K562 (cell line): ENCODE measurements around the gene VPS33A. TPM values are rescaled to one million over a fixed set of nuclear protein-coding genes. Genes with fewer than 3 reads are reported as not detected.

Experiments used
- BDP1 ChIP-seq: IDR thresholded peaks from 3 replicates; pipeline ENCODE4 v1.6.1; 2011; ENCODE audit not compliant: insufficient read length, insufficient read depth
- E2F6 ChIP-seq, 2 experiments: IDR thresholded peaks; 2 replicates each; pipeline ENCODE4 v1.6.1; 2011; ENCODE audit warnings: borderline replicate concordance in 1 of 2, control low read depth in 1 of 2, low read depth in 1 of 2, low read length in 1 of 2, mild to moderate bottlenecking in 1 of 2, mixed read lengths in 1 of 2, moderate library complexity in 1 of 2; ENCODE audit not compliant: insufficient read depth in 1 of 2, insufficient read length in 1 of 2, poor library complexity in 1 of 2, severe bottlenecking in 1 of 2; ENCODE audit errors: extremely low read depth in 1 of 2
- HMBOX1 ChIP-seq: sonication (generic); IDR thresholded peaks from 2 replicates; pipeline ENCODE4 v1.6.1; 2016
- ID3 ChIP-seq, 2 experiments: fragments of 250-450 bp in 1 of 2; fragments of 450-650 bp in 1 of 2; sonication (Bioruptor Pico) in 1 of 2; IDR thresholded peaks; 2 replicates each; pipeline versions ENCODE4 v1.6.1 to v1.8.0; 2016 to 2021; ENCODE audit warnings: mild to moderate bottlenecking in 2 of 2, moderate library complexity in 2 of 2, missing compliant biosample characterization in 1 of 2, missing genetic modification characterization in 1 of 2
- KLF1 ChIP-seq: fragments of 450-650 bp; IDR thresholded peaks from 2 replicates; pipeline ENCODE4 v1.6.1; 2016; ENCODE audit warnings: missing genetic modification characterization, missing compliant biosample characterization
- MCM5 ChIP-seq: fragments of 450-650 bp; IDR thresholded peaks from 2 replicates; pipeline ENCODE4 v1.6.1; 2016; ENCODE audit warnings: low read depth
- RAD51 ChIP-seq: fragments of 450-650 bp; IDR thresholded peaks from 2 replicates; pipeline ENCODE4 v1.7.1; 2016; ENCODE audit warnings: low read depth, mild to moderate bottlenecking, borderline replicate concordance
- RBM14 ChIP-seq: fragments of 200-400 bp; formaldehyde crosslinking; IDR thresholded peaks from 2 replicates; pipeline ENCODE4 v1.6.1; 2018; ENCODE audit warnings: low read depth, mild to moderate bottlenecking, low read length, moderate library complexity, borderline replicate concordance; ENCODE audit not compliant: insufficient read depth
- RREB1 ChIP-seq: fragments of 250-450 bp; sonication (Bioruptor Pico); IDR thresholded peaks from 2 replicates; pipeline ENCODE4 v1.4.0; 2020
- TFE3 ChIP-seq: fragments of 450-650 bp; formaldehyde crosslinking; IDR thresholded peaks from 2 replicates; pipeline ENCODE4 v1.4.0; 2020; ENCODE audit warnings: mild to moderate bottlenecking, mixed read lengths
- U2AF1 ChIP-seq: fragments of 200-400 bp; formaldehyde crosslinking; optimal IDR thresholded peaks from 2 replicates; pipeline ENCODE3; 2017; ENCODE audit warnings: mild to moderate bottlenecking, low read depth, low read length, moderate library complexity
- ZNF146 ChIP-seq: IDR thresholded peaks from one replicate; pipeline ENCODE4 v1.6.1; 2018; ENCODE audit warnings: missing compliant biosample characterization; ENCODE audit not compliant: unreplicated experiment
- ZNF830 ChIP-seq: fragments of 250-450 bp; sonication (Bioruptor Pico); IDR thresholded peaks from 2 replicates; pipeline ENCODE4 v1.5.0; 2021; ENCODE audit warnings: mild to moderate bottlenecking
- polyA plus RNA-seq, 8 experiments: library from polyadenylated mRNA; depleted of rRNA in 4 of 8; stranded (reverse) in 5 of 8; unstranded in 3 of 8; fragments of >200 nt; fragmentation: Nextera tagmentation in 2 of 8; fragmentation: Illumina TruSeq in 1 of 8; extraction: Ambion mirVana in 2 of 8; extraction: Trizol in 1 of 8; gene quantifications; 2 replicates each; pipeline versions ENCODE4 v1.2.1 to v1.2.3, GENCODE V29; 2011 to 2014; ENCODE audit warnings: inconsistent platforms in 1 of 8, missing spikeins in 1 of 8
- total RNA-seq, 7 experiments: library from RNA; depleted of rRNA in 6 of 7; stranded (reverse); fragments of >200 nt in 6 of 7; fragmentation: Illumina TruSeq in 2 of 7; extraction: Trizol in 2 of 7; gene quantifications; 2 replicates each; pipeline versions ENCODE4 v1.2.1 to v1.2.3, GENCODE V29; 2011 to 2021; ENCODE audit warnings: low replicate concordance in 1 of 7

VPS33A gene
- total and polyA plus RNA-seq, 9 of the 15 experiments (the other 6 are each of a cell fraction or from before 2014, with no cell fraction given): 10.6 to 34.3 (median 25.3) TPM

GRCh38 chr12:122226366-122227125 is 39.7 kb downstream of the VPS33A start (continued):
- TF ChIP-seq RREB1 (CRISPR knock-in tag) (peak; percentile 53; the same call in 1 of the 2 replicates), RAD51 (no peak), U2AF1 (no peak), BDP1 (no peak), ID3 (CRISPR knock-in tag; IDR thresholded peaks at IDR 0.05) (no peak), ID3 (tag; IDR thresholded peaks at IDR 0.05) (peak; percentile 67), HMBOX1 (no peak), TFE3 (no peak), KLF1 (tag) (no peak), ZNF146 (CRISPR knock-in tag) (peak; percentile 27), E2F6 (IDR thresholded peaks at IDR 0.05; ENCODE audit: borderline replicate concordance in 1 of 2, extremely low read depth in 1 of 2, insufficient read depth in 1 of 2, insufficient read length in 1 of 2, low read depth in 1 of 2, low read length in 1 of 2, poor library complexity in 1 of 2, severe bottlenecking in 1 of 2) (peak; percentile 100), ZNF830 (CRISPR knock-in tag) (no peak), MCM5 (no peak), RBM14 (no peak)
